ENCODE measurements around the gene GRHL3.

GRHL3 gene

DNA sequence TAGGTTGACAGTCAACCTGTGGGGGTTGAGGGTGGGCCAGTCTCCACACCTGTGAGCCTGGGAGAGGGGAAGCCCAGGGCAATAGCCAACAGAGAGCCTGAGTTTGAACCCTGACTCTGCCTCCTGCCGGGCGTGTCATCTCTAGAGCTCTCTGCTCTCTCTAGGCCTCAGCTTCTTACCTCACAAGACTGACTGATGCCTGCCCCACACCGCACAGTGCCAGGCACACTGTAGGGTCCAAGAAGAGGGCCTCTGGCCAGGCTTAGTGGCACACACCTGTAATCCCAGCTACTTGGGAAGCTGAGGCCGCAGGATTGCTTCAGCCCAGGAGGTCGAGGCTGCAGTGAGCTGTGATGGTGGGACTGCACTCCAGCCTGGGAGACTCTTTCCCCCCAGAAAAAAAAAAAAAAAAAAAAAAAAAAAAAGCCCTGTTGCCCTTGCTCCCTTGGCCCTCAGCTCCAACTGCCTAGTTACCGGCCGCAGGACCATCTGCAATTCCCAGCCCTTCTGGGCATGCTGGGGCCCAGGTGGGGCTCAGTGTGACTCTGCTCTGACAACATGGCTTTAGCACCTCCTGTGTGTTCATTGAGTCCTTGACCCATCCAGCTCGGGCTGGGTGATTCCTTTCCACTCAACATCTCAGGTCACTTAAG is 25.1 kb downstream of the GRHL3 start:
- DNase-seq (ENCODE audit: low spot score) = no peak

DNA sequence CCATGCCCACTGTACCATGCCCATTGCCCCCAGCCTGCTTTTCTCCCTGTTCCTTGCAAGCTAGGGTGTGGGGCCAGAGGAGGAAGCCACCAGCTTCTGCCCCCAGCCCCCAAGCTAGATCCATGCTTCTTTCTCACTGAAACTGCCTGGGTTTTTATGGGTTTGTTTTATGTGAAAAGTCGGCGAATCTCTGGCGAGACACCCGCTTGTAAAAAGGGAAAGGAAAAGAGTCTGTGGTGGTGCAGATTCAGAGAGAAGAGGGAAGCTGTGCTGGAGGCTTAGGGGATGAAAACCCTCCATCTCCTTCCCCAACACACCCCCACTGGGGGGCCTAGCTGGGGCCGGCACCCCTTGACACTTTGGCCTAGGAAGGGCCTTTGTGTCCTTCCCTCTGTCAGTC is 26.2 kb downstream of the GRHL3 start:
- DNase-seq (ENCODE audit: low spot score) = no peak

DNA sequence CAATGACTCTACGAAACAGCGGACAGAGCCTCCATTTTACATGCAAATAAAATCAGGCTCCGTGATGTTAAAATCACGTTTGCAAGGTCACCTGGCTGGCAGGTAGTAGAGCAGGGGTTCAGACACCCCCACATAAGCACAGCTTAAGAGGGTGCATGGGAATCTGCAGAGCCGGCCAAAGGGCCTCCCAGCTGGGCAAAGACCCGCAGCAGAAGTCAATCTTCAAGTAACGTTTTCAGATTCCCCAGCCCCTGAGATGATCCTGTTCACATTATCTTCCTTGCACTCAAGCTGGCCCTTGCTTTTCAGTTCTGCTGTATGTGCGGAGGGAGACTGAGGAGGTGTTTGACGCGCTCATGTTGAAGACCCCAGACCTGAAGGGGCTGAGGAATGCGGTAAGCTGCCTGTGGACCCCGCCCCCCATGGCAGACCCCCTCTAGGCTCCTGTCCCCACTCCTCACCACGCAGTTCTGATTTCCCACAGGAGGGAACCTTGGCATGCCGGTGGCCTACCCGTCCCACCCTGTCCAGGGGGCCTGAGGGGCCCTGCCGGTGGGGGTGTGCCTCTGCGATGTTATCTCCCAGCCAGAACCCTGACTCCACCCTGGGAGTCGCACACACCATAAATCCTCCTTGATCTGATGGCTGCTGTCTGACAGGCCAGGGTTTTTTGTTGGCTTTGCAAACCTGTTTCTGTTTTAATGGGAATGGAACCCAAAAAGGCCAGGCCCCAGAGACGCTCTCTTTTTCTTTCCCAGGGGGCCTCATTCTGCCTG is 28.2 kb downstream of the GRHL3 start:
- no peak for DNase-seq (ENCODE audit: low spot score)

DNA sequence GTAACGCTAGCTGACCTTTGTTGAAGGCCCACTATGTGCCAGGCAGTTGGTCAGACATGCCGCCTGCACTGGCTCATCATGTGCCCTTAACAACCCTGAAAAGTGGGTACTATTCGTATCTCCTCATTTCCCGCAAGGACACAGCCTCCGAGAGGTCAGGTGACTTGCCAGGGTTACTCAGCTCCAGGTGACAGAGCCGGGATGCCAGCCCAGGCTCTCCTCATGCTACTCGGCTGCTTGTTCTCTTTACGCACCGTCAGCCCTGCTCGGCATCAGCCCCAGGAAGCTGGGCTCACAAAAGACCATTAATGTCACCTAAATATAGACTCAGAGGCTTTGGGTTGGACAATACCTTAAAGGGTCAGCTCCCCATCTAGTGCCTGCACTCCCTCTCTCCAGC is 29.0 kb downstream of the GRHL3 start:
- no peak for DNase-seq (ENCODE audit: low spot score)

DNA sequence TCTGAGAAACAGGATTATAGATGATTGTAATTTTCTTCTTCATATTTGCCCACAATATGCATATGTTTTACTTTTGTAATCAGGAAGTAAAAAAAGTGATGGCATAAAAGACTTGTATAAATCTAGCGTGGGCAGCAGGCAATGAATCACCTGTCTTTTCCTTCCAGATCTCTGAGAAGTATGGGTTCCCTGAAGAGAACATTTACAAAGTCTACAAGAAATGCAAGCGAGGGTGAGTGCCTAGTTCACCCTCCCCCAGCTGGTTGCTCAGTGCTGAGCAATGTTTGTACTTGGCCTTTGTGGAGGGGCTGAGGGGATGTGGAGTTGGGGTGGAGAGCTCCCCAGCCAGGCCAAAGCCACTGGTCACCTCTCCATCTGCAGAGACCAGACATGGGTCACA is 30.7 kb downstream of the GRHL3 start:
- no peak for DNase-seq (ENCODE audit: low spot score)

DNA sequence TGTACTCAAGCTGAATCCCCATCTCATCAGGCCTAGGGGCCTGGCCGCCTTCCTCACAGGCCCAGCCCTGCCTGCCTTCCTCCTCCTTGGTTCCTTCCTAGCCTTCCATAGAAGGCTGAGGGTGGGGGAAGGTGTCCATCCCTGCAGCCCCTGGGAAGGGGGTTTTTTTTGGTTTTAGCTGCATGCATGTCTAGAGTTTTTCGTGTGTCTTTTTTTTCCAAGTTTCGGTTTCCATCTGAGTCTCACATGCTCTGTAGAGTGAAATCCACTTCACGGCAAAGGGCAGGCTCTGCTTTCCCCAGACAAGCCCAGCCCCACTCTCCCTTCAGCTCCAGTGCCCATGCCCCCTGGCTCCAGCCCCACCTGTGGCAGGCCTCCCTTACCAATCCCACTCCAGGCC is 32.1 kb downstream of the GRHL3 start:
- no peak for DNase-seq (ENCODE audit: low spot score)

DNA sequence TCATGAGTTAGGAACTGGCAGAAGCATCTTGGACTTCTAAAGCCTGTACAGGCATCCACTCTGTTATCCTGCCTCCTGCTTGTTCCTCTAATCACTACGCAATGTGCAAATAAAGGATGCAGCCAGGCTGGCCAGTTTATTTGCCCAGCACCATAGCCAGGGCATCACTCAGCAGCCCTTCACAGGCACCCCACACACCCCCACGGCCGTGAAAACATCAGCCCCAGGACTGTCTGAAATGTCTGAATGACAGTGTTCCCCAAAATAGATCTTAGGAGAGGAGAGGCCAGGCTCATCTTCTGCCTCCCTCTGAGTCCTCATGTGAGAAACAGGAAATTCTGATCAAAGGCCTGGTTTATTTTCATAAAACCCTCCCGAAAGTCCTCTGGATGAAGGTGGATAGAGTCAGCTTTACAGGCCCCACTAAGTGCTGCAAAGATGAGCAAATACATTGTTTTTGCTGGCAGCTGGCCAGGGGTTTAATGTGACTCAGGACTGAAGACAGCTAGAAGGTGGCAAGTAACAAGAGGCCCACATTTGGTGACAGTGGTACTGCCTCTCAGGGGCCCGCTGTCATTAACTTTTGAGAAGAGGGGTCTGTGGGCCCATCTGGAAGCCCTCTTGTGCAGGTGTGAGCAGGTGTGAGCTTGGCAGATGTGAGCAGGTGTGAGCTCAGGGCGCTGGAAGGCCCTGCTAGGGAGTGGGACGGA is 32.9 kb downstream of the GRHL3 start:
- no peak for DNase-seq (ENCODE audit: low spot score)

DNA sequence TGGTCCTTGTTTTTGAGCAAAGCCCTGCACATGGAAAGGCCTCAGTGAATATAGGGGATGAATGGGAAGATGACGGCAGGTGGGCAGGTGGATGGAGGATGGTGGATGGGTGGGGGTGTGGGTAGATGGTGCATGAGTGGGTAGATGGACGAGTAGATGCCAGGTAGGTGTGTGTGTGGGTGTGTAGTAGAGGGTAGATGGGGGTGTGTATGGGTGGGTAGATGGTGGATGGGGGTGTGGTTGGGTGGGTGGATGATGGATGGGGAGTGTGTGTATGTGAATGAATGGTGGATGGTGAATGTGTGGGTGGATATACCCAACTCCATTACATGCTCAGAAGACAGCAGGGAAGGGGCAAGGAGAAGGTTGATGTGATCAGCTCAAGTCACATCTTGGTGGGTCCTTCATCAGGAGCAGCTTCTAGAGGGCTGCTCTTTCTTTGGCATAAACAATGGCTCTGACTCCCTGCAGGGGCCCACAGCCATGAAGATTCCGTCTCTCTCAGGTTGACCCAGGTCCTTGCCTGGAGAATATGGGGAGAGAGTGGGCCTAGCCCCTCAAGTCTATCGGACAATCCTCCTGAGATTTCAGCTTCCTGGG is 34.2 kb downstream of the GRHL3 start:
- no peak for DNase-seq (ENCODE audit: low spot score)

DNA sequence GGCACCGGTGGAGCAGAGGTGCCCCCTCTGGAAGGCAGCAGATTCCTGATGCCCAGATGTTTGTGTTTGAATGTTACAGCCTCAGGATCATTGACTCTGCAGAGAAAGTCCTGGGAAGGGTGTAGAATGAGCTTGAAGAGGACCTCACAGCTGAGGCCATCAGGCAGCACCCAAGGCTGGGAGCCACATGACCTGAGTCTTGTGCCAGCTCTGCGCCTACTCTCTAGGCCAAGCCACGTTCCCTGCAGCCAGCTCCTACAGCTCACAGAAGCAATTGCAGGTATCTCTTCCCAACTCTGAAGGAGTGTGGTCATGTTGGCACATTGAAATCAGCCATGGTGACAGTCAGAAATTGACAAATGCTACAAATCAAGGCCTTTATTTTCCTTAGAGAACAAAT is 36.3 kb downstream of the GRHL3 start:
- no peak for DNase-seq (ENCODE audit: low spot score)

DNA sequence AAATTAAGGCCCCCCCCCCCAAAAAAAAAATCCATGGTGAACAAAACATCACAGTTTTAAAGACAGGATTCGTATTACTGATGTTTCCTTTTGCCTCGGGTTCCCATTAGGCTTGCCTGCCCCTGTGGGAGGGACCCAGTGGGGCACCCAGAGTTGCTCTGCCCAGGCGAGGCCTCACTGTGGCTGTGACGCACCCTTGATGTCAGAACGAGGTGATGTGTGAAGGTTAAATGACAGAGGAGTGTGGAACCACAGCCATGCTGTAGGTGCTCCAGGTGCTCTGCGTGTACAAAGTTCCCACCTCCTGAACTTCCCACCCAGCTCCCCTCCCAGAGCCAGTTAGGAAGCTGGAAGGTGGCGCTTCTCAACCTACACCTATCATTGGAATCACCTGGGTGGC is 37.9 kb downstream of the GRHL3 start:
- DNase-seq (ENCODE audit: low spot score) = no peak

DNA sequence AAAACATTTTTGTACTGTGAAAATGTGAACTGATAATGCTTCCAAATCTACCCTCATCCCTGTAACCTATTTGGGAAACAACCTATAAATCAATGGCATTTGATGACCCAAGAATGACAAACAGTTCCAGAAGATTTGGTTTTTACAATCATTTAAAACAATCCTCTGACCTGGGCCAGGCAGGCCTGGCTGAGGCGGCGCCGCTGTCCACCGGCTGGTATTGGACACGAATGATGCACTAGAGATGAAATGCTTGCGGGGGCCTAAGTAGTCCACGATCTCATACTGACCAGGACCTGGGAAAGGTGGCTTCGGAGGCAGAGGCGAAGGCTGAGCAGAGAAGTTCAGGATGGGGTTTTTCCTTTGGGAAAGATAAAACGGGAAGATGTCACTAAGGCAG is 41.5 kb downstream of the GRHL3 start:
- no peak for DNase-seq (ENCODE audit: low spot score)

DNA sequence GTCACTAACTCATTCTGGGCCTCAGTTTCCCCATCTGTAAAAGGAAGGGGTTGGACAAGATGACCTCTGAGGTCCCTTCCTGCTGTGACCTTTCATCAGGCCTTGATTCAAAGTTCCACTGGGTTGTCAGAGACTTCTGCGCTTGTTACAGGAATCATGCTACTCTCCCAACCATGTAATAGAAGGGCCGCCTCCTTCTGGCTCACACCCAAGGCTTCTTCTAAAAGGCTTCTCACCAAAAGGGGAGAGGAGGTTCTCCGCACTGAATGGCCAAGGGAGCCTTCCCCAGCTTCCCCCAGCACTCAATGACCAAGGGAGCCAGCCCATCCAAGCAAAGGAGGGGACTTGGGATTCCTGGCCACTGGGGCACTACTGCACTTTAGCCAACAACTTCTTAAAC is 42.7 kb downstream of the GRHL3 start:
- DNase-seq (ENCODE audit: low spot score) = no peak

DNA sequence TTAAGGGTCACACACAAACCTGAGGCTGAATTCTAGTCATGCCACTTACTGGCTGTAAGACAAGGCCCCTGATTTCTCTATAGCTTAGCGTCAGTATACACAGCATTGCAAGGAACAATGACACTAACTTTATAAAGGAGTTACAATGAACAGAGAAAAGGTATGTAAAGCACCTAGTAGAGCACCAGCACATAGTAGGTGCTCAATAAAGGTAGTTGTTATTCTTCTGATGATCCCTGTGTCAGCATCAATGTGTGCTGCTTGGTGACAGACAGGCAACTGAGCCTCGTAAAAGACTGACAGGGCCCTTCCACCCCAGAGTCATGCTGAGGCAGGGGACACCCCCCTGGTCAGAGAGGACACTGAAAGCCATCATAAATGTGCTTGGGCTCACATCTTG is 43.2 kb downstream of the GRHL3 start:
- no peak for DNase-seq (ENCODE audit: low spot score)

DNA sequence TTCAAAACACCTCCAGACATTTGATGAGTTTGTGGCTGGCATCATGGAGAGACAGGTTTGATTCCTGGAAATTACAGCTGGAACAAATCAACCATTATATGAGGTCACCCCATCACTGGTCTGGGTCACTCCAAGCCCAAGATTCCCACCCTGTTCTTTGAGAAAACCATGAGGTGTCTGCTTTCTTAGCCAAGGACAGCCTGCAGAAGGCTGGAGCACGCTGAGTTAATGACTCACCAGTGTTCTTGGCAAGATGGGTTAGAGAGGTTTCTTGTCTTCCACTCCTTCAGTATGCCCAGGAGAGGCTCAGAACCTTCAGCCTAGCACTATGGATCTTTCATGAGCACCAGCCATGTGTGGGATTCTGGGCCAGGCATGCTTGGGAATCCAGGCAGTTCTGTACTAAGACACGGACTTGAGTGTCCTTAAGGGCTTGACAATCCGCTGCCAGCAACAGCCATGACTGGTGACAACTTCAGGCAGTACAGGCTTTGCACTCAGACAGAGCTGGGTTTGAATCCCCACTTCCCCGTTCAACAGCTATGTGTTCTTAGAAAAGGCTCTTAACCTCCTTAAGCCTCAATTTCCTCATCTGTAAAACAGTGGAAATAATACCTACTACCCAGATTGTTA is 43.9 kb downstream of the GRHL3 start:
- no peak for DNase-seq (ENCODE audit: low spot score)

DNA sequence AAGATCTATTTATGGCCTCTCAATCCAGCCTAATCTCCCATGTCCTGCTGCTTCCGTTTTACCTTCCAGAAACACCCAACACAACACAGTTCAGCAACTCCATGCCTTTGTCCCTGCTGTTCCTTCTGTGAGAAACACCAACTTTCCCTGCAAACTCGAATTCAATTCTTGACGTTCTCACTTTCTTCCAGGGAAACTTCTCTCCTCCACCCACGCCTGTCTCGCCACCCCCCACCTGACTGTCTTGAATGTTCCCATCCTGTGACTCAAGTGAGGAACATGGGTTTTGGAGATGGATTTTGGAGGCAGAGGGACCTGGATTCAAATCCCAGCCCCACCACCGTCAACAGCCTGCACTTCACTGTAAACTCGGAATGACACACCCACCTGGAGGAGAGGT is 44.8 kb downstream of the GRHL3 start:
- DNase-seq (ENCODE audit: low spot score) = no peak

DNA sequence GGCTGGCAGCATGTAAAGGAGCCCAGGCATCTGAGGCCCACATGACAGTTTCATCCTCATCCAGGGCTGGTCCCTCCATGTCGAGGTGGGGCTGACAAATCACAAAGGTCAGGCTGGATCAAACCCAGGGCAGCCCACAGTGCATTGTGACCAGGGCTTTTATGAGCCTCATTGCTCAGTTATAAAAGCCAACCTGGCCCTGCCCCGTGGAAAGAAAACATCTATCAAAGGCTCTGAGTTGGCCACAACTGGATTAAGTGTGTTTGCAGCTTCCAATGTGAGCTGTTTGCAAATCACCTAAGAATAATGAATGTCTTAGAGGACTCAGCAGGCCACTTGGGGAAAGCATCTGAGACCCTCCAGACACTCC is 45.4 kb downstream of the GRHL3 start:
- DNase-seq (ENCODE audit: low spot score) = no peak

DNA sequence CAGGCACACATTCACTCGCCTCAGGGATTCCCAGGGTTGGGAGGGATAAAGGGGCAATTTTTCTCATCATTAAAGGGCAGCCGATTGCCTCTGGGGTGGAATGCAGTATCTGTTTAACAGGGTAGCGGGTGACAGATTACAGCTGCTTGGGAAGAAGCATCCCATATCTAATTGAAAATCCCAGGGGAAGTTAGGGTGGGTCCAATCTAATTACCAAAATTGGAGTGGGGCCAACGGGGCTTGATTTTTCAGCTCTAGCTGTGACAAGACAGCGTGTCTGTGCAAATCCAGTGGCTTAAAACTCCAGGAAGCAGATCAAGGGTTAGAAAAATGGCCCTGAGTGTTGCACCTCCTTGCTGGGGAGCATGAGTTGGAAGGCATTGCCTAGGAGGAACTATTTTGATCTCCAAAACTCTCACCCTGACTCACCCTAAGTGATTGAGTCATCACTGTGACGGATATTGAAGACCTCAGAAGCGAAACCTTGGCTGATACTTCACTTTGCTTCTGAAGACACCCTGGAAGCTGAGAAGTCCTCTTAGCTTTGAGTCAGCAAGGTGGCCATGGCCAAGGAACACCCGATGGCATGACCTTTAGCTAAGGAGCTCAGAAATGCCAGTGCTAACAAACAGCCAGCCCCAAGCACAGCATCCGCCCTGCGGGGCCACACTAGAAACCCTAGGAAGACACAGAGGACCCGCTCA is 46.0 kb downstream of the GRHL3 start:
- no peak for DNase-seq (ENCODE audit: low spot score)

DNA sequence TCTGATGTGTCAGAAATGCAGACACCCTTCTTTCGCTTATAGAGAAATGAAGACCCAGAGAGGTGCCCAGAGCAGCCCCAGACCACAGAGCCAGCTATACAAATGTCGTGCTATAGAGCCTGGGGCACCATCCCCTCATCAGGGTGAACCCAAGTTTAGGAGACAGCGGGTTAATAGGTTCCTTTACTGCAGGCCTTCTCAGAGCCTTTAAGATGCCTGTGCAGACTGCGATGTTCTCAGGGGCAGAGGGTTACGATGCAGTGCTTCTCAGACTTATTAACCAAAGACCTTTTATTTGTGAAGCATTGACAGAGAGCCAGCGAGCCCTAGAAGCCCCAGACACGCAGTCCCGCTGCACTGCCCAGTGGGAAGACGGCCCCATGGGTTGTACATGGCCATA is 47.5 kb downstream of the GRHL3 start:
- no peak for DNase-seq (ENCODE audit: low spot score)

DNA sequence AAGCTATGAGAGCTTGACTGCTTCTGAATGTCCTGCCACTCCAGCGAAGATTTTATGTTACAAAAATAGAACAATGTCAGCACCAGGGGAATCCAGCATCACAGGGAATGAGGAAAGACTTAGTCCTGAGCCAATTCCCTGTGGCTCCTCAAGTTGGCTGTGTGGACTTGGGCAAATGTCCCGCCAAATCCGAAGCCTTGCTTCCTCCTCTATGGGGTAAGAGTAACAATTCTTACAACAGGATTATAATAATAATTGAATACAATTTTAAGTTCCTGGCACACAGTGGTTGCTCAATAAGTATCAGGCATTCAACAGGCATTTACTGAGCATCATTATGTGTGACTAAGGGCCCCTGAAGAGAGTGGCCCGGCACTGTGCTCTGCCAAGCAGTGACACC is 50.0 kb downstream of the GRHL3 start:
- DNase-seq (ENCODE audit: low spot score) = no peak

DNA sequence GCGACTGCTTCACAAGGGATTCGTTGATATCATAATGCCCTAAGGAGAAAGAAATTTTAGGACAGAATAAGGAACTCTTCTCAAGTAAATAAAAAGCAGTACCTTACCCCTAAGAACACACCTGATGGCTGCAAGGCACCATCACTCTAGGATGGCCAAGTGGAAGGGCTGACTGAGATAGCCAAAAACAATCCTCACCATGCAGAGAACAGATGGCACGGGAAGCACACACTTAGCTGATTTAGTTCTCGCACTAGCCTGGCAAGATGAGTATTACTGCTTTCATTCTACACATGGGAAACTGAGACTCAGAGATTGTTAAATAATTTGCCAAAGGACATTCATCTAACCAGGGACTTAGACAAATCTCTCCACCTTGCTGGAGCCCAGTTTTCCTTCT is 50.6 kb downstream of the GRHL3 start:
- DNase-seq (ENCODE audit: low spot score) = no peak

DNA sequence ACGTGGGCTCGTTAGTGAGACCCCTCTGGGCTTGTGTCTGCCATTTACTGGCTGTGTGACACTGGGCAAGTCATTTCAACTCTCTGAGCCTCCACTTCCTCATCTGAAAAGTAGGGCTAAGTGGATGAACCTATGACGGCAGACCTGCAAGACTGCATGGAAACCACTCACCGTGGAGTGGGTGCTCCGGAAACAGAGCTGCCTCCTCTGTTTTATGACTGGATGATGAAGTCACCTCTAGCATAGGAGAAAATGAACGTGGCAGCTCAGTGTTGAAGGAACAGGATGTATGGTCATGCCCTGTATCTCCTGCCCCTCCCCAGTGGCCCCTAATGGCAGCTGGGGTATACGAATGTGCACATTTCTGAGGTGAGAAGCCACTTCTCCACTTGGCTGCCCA is 53.9 kb downstream of the GRHL3 start:
- DNase-seq (ENCODE audit: low spot score) = no peak

DNA sequence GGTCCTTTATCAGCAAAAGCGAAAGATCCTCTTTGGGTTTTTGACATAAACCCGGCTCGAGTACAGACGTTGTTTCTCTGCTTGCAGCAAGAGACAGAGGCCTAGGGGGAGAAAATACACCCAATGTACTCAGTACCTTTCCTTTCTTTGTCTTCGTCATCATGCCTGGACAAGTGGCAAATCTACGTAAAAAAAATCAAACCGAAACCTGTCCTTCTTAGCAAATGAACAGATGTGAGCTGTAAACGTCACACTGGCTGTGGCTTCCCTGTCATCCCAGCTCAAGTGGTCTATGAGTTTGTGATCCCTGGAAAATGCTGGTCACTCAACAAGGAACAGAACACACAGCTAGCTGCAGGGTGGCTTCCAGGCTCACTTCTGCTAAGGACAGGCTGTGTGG is 54.6 kb downstream of the GRHL3 start:
- no peak for DNase-seq (ENCODE audit: low spot score)

Measured in HuH-7 (cell line).